HepG2 (cell line): ENCODE results near the gene TAF5. TPM values are rescaled to one million over a fixed set of nuclear protein-coding genes. Genes with fewer than 3 reads are reported as not detected.

Source experiments
- ATAC-seq: fragments of 200-7000 bp; cut with Tn5 transposase; 3 replicates; pipeline ENCODE4 v1.9.1; 2020; ENCODE audit warnings: mild to moderate bottlenecking, moderate library complexity
- BruUV-seq: library from RNA; stranded (reverse); fragments of 400-500 nt; replicated peaks from 2 replicates; lab custom pipeline; 2021; lab: Mats Ljungman, UMichigan
- CTCF ChIA-PET: fragments of 300-600 bp; formaldehyde crosslinking; extraction: SDS; loops from one replicate; lab custom pipeline; 2021; ENCODE audit warnings: low total read pairs, inconsistent platforms, low intra/inter-chr PET ratio; lab: Yijun Ruan, JAX
- POLR2A ChIA-PET: fragments of 350-600 bp; sonication (Branson Sonifier 250); formaldehyde crosslinking; loops from one replicate; lab custom pipeline; 2020; ENCODE audit warnings: antibody characterized with exemption, inconsistent platforms; lab: Yijun Ruan, JAX
- DNase-seq: peaks from one replicate; pipeline ENCODE4 v3.0.0-alpha.2; 2015; ENCODE audit warnings: low spot score
- FAIRE-seq: peaks from 3 replicates; lab custom pipeline; 2011; peaks lifted over from hg19 to GRCh38; lab: Jason Lieb, UNC
- H2AFZ ChIP-seq: one replicate; pipeline ENCODE4 v1.6.1; 2011; ENCODE audit warnings: low read length, inconsistent platforms
- H3K27ac ChIP-seq: fragments of 300-600 bp; 3 replicates; pipeline ENCODE4 v1.8.0; 2011; ENCODE audit warnings: mixed run types, mild to moderate bottlenecking, mixed read lengths, low read length, inconsistent platforms; ENCODE audit not compliant: insufficient read depth; ENCODE audit errors: extremely low read length
- H3K27me3 ChIP-seq, 2 experiments: fragments of 200-600 bp in 1 of 2; 2 replicates in 1 of 2; 3 replicates in 1 of 2; pipeline versions ENCODE4 v1.6.0 to v1.8.0; 2011; ENCODE audit warnings: low read length in 2 of 2, mild to moderate bottlenecking in 2 of 2, moderate library complexity in 2 of 2, inconsistent platforms in 1 of 2; ENCODE audit not compliant: insufficient read depth in 2 of 2, control insufficient read depth in 1 of 2
- H3K36me3 ChIP-seq, 2 experiments: fragments of 200-600 bp in 1 of 2; replicated peaks in 1 of 2; 2 replicates in 1 of 2; 3 replicates in 1 of 2; pipeline versions ENCODE4 v1.5.1 to v1.8.0; 2011; ENCODE audit warnings: low read length in 2 of 2, inconsistent platforms in 1 of 2; ENCODE audit not compliant: insufficient read depth in 2 of 2, control insufficient read depth in 1 of 2
- H3K4me1 ChIP-seq: 2 replicates; pipeline ENCODE4 v1.5.1; 2012; ENCODE audit warnings: low read length, inconsistent platforms; ENCODE audit not compliant: insufficient read depth
- H3K4me2 ChIP-seq: 2 replicates; pipeline ENCODE4 v1.6.0; 2011; ENCODE audit warnings: low read depth, low read length, inconsistent platforms
- H3K4me3 ChIP-seq, 3 experiments: fragments of 200-600 bp in 1 of 3; sonication (generic), shearing (Covaris generic) in 1 of 3; replicated peaks in 1 of 3; 2 replicates each; pipeline ENCODE4 v1.5.1; 2011 to 2016; ENCODE audit warnings: low read length in 3 of 3, inconsistent platforms in 2 of 3, low read depth in 2 of 3, mild to moderate bottlenecking in 2 of 3, control low read depth in 1 of 3, mixed read lengths in 1 of 3; ENCODE audit not compliant: insufficient read depth in 1 of 3
- H3K79me2 ChIP-seq: one replicate; pipeline ENCODE4 v1.6.1; 2011; ENCODE audit warnings: low read length, inconsistent platforms; ENCODE audit not compliant: insufficient read depth
- H3K9ac ChIP-seq: 2 replicates; pipeline ENCODE4 v1.6.0; 2011; ENCODE audit warnings: mild to moderate bottlenecking, low read depth, low read length, inconsistent platforms; ENCODE audit not compliant: insufficient read depth
- H3K9me3 ChIP-seq: 2 replicates; pipeline ENCODE4 v1.5.1; 2012; ENCODE audit warnings: mild to moderate bottlenecking, low read length
- H4K20me1 ChIP-seq: 2 replicates; pipeline ENCODE4 v1.6.0; 2011; ENCODE audit warnings: inconsistent platforms, mild to moderate bottlenecking, low read length, moderate library complexity; ENCODE audit not compliant: insufficient read depth
- ATAD3A ChIP-seq: sonication (generic); formaldehyde crosslinking; IDR thresholded peaks from 2 replicates; pipeline ENCODE4 v1.4.0; 2020; ENCODE audit warnings: missing genetic modification reagents
- DMAP1 ChIP-seq: IDR thresholded peaks from 2 replicates; pipeline ENCODE4 v1.6.1; 2016
- HES4 ChIP-seq: sonication (generic); formaldehyde crosslinking; IDR thresholded peaks from 2 replicates; pipeline ENCODE4 v1.9.0; 2021; ENCODE audit warnings: mild to moderate bottlenecking, missing genetic modification reagents, borderline replicate concordance
- KDM3A ChIP-seq: IDR thresholded peaks from 2 replicates; pipeline ENCODE4 v1.6.1; 2018; ENCODE audit warnings: low read depth, missing compliant biosample characterization
- NRL ChIP-seq: sonication (generic); formaldehyde crosslinking; IDR thresholded peaks from 2 replicates; pipeline ENCODE4 v1.5.0; 2020; ENCODE audit warnings: missing genetic modification reagents, mild to moderate bottlenecking, moderate library complexity, borderline replicate concordance
- SPEN ChIP-seq: sonication (generic); formaldehyde crosslinking; IDR thresholded peaks from 2 replicates; pipeline ENCODE4 v1.5.1; 2020; ENCODE audit warnings: low read depth, mild to moderate bottlenecking, missing genetic modification reagents
- ZMYM2 ChIP-seq: sonication (generic); formaldehyde crosslinking; IDR thresholded peaks from 2 replicates; pipeline ENCODE4 v1.8.0; 2022; ENCODE audit warnings: mild to moderate bottlenecking, missing genetic modification reagents
- ZNF569 ChIP-seq: sonication (generic); formaldehyde crosslinking; IDR thresholded peaks from 2 replicates; pipeline ENCODE4 v1.5.0; 2020; ENCODE audit warnings: mild to moderate bottlenecking, missing genetic modification reagents, moderate library complexity, borderline replicate concordance
- ZNF672 ChIP-seq: sonication (generic); formaldehyde crosslinking; IDR thresholded peaks from 2 replicates; pipeline ENCODE4 v1.8.1; 2022; ENCODE audit warnings: missing genetic modification reagents
- ZNF768 ChIP-seq: sonication (generic); formaldehyde crosslinking; IDR thresholded peaks from 2 replicates; pipeline ENCODE4 v1.4.0; 2020; ENCODE audit warnings: missing genetic modification reagents
- WGBS: methylation state at CpG from one replicate; pipeline ENCODE4 v1.1.6; 2017; ENCODE audit warnings: low lambda C conversion rate; 5-methylcytosine and 5-hydroxymethylcytosine counted together
- in situ Hi-C: cut with HindIII; loops from 2 replicates; pipeline ENCODE4 v1.10.0; 2017; ENCODE audit warnings: low pct_unique_long_range_greater_than_20kb; ENCODE audit not compliant: extremely low pct_ligation_motif_present
- intact Hi-C: fragments of 100-400 bp; cut with micrococcal nuclease; formaldehyde crosslinking; loops from one replicate; pipeline ENCODE4 v1.10.0; 2022; ENCODE audit not compliant: unreplicated experiment
- polyA plus RNA-seq, 8 experiments: library from polyadenylated mRNA; depleted of rRNA in 3 of 8; stranded (reverse) in 7 of 8; unstranded in 1 of 8; fragments of >200 nt; fragmentation: Illumina TruSeq in 4 of 8; extraction: Trizol in 4 of 8; gene quantifications; 2 replicates each; pipeline versions ENCODE4 v1.2.1 to v1.2.3, GENCODE V29; 2011 to 2016; ENCODE audit warnings: low read depth in 4 of 8, missing spikeins in 1 of 8, mixed read lengths in 1 of 8; ENCODE audit not compliant: insufficient read depth in 1 of 8
- total RNA-seq, 5 experiments: library from RNA; depleted of rRNA; stranded (reverse); fragments of >200 nt; fragmentation: Illumina TruSeq; extraction: Trizol; gene quantifications; 2 replicates each; pipeline ENCODE4 v1.2.3, GENCODE V29; 2016; ENCODE audit warnings: low read depth in 1 of 5
- TF ChIP-seq, protein P1 (sequence below): sonication (generic); formaldehyde crosslinking; IDR thresholded peaks from 2 replicates; pipeline ENCODE4 v1.4.0; 2020; ENCODE audit warnings: mild to moderate bottlenecking, missing genetic modification reagents
- TF ChIP-seq, protein P2 (sequence below): sonication (generic); formaldehyde crosslinking; IDR thresholded peaks from 2 replicates; pipeline ENCODE4 v1.4.0; 2020; ENCODE audit warnings: missing genetic modification reagents
- TF ChIP-seq, protein P3 (sequence below): sonication (generic); formaldehyde crosslinking; conservative IDR thresholded peaks from 2 replicates; pipeline ENCODE4 v1.4.0; 2020; ENCODE audit warnings: mild to moderate bottlenecking, missing genetic modification reagents, moderate library complexity

TAF5 gene
- total and polyA plus RNA-seq, 2 of the 13 experiments (the other 11 are each of a cell fraction or from before 2014, with no cell fraction given), result 3.8 to 8.7 TPM

DNA sequence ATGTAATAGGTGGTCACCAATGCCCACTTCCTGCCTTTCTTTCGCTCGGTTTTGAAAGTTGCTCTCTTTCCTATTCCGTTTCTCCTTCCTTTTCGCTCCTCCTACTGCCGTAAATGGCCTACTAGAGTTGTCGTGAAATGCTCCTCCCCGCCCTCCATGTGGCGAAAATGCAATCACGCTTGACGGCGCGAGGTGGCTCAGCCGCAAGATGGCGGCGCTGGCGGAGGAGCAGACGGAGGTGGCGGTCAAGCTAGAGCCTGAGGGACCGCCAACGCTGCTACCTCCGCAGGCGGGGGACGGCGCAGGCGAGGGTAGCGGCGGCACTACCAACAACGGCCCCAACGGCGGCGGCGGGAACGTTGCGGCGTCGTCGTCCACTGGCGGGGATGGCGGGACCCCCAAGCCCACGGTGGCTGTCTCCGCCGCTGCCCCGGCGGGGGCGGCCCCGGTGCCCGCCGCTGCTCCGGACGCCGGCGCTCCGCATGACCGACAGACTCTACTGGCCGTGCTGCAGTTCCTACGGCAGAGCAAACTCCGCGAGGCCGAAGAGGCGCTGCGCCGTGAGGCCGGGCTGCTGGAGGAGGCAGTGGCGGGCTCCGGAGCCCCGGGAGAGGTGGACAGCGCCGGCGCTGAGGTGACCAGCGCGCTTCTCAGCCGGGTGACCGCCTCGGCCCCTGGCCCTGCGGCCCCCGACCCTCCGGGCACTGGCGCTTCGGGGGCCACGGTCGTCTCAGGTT is at the start of gene TAF5 (continued):
- TF ChIP-seq ZNF569, result no peak
- TF ChIP-seq ZNF768, result peak; percentile 57; the same call in 1 of the 2 replicates
- TF ChIP-seq HES4 (CRISPR knock-in tag), result peak; percentile 95
- TF ChIP-seq ZNF672 (CRISPR knock-in tag), result 0 out of 2 replicates have a peak, but pooled peaks have one; percentile 37
- TF ChIP-seq ZMYM2 (CRISPR knock-in tag), result no peak

DNA sequence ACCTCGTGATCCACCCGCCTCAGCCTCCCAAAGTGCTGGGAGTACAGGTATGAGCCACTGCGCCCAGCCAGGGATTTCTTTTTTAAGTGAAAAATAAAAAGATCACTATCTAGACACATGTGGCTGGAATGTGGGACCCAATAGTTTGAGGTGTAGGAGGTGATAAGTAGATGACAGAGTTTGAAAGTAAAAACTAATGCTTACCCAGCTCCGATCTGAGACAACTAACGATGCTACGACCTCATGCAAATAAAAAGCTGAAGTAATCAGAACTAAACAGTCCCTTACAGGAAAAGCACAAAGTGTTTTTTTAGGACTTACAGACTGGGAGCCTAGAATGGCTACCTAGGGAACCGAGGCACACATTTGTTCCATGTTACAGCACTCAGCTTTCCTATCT is 39.9 kb upstream of the TAF5 start:
- 99% methylated on average over 7 of the region's 7 CpGs for WGBS
- H3K27ac ChIP-seq, result no peak overlapping the region
- DNase-seq (no peak), FAIRE-seq (no peak), ATAC-seq (no peak)
- no peaks in the 10 kb centered on the region for H3K79me2 ChIP-seq
- no peak overlapping the region for H3K4me2 ChIP-seq
- ChIA-PET CTCF (no interaction called here), POLR2A (no interaction called here)
- no peak overlapping the region for H3K4me3 ChIP-seq
- no peaks in the 10 kb centered on the region for H3K4me1 ChIP-seq
- in situ Hi-C loops, result no loop called here
- peaks cover 5 to 25% of the 10 kb centered on the region in 2 experiments; a peak in 4 of 5 replicates for H3K36me3 ChIP-seq
- no TSS peak for BruUV-seq
- no peak overlapping the region for H3K9ac ChIP-seq
- intact Hi-C loops, result no loop called here
- TF ChIP-seq ATAD3A (CRISPR knock-in tag) (no peak), SPEN (CRISPR knock-in tag) (no peak), DMAP1 (CRISPR knock-in tag) (no peak), NRL (CRISPR knock-in tag) (no peak), KDM3A (CRISPR knock-in tag) (no peak)
- TF ChIP-seq, protein P1, sequence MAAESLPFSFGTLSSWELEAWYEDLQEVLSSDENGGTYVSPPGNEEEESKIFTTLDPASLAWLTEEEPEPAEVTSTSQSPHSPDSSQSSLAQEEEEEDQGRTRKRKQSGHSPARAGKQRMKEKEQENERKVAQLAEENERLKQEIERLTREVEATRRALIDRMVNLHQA (CRISPR knock-in tag), result no peak
- TF ChIP-seq, protein P2, sequence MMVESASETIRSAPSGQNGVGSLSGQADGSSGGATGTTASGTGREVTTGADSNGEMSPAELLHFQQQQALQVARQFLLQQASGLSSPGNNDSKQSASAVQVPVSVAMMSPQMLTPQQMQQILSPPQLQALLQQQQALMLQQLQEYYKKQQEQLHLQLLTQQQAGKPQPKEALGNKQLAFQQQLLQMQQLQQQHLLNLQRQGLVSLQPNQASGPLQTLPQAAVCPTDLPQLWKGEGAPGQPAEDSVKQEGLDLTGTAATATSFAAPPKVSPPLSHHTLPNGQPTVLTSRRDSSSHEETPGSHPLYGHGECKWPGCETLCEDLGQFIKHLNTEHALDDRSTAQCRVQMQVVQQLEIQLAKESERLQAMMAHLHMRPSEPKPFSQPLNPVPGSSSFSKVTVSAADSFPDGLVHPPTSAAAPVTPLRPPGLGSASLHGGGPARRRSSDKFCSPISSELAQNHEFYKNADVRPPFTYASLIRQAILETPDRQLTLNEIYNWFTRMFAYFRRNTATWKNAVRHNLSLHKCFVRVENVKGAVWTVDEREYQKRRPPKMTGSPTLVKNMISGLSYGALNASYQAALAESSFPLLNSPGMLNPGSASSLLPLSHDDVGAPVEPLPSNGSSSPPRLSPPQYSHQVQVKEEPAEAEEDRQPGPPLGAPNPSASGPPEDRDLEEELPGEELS (CRISPR knock-in tag), result no peak
- TF ChIP-seq, protein P3, sequence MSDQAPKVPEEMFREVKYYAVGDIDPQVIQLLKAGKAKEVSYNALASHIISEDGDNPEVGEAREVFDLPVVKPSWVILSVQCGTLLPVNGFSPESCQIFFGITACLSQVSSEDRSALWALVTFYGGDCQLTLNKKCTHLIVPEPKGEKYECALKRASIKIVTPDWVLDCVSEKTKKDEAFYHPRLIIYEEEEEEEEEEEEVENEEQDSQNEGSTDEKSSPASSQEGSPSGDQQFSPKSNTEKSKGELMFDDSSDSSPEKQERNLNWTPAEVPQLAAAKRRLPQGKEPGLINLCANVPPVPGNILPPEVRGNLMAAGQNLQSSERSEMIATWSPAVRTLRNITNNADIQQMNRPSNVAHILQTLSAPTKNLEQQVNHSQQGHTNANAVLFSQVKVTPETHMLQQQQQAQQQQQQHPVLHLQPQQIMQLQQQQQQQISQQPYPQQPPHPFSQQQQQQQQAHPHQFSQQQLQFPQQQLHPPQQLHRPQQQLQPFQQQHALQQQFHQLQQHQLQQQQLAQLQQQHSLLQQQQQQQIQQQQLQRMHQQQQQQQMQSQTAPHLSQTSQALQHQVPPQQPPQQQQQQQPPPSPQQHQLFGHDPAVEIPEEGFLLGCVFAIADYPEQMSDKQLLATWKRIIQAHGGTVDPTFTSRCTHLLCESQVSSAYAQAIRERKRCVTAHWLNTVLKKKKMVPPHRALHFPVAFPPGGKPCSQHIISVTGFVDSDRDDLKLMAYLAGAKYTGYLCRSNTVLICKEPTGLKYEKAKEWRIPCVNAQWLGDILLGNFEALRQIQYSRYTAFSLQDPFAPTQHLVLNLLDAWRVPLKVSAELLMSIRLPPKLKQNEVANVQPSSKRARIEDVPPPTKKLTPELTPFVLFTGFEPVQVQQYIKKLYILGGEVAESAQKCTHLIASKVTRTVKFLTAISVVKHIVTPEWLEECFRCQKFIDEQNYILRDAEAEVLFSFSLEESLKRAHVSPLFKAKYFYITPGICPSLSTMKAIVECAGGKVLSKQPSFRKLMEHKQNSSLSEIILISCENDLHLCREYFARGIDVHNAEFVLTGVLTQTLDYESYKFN (CRISPR knock-in tag), result no peak
- H2AFZ ChIP-seq, result no peak overlapping the region
- H4K20me1 ChIP-seq, result no peaks in the 10 kb centered on the region
- H3K9me3 ChIP-seq, result no peaks in the 10 kb centered on the region
- H3K27me3 ChIP-seq, result no peaks in the 10 kb centered on the region
